Endodermal cell (in vitro differentiated cells): ENCODE measurements around the gene SEMA5B. TPM values are rescaled to one million over a fixed set of nuclear protein-coding genes. Genes with fewer than 3 reads are reported as not detected.

Experiments
- DNase-seq: peaks from one replicate; pipeline ENCODE4 v3.0.0-alpha.2; 2017
- H3K27ac ChIP-seq: 2 replicates; pipeline ENCODE4 v1.5.1; 2013; ENCODE audit warnings: mild to moderate bottlenecking, low read depth, low read length, moderate library complexity
- H3K27me3 ChIP-seq: 2 replicates; pipeline ENCODE4 v1.6.1; 2013; ENCODE audit warnings: mild to moderate bottlenecking, low read length, moderate library complexity; ENCODE audit not compliant: insufficient read depth, control insufficient read depth, poor library complexity, severe bottlenecking
- H3K36me3 ChIP-seq: 2 replicates; pipeline ENCODE4 v1.7.0; 2013; ENCODE audit warnings: mild to moderate bottlenecking, low read length, moderate library complexity; ENCODE audit not compliant: control insufficient read depth, insufficient read depth
- H3K4me1 ChIP-seq: one replicate; pipeline ENCODE4 v1.7.0; 2013; ENCODE audit warnings: low read length; ENCODE audit not compliant: control insufficient read depth, insufficient read depth
- H3K4me3 ChIP-seq: 2 replicates; pipeline ENCODE4 v1.5.1; 2013; ENCODE audit warnings: mild to moderate bottlenecking, low read length, moderate library complexity
- H3K9ac ChIP-seq: 2 replicates; pipeline ENCODE4 v1.6.1; 2013; ENCODE audit warnings: mild to moderate bottlenecking, low read length, moderate library complexity; ENCODE audit not compliant: poor library complexity, severe bottlenecking; ENCODE audit errors: extremely low read depth
- H3K9me3 ChIP-seq: 2 replicates; pipeline ENCODE4 v1.6.1; 2013; ENCODE audit warnings: mild to moderate bottlenecking, low read length, moderate library complexity; ENCODE audit not compliant: control insufficient read depth
- H3K27ac Mint-ChIP-seq: 2 replicates; pipeline ENCODE4 v1.8.0; 2020; ENCODE audit warnings: mixed read lengths
- H3K27me3 Mint-ChIP-seq: 2 replicates; pipeline ENCODE4 v1.8.0; 2021; ENCODE audit warnings: mild to moderate bottlenecking, mixed read lengths; ENCODE audit not compliant: insufficient read depth
- H3K36me3 Mint-ChIP-seq: 2 replicates; pipeline ENCODE4 v1.8.0; 2020; ENCODE audit warnings: low read depth, mixed read lengths
- H3K4me1 Mint-ChIP-seq: 2 replicates; pipeline ENCODE4 v1.8.0; 2020; ENCODE audit warnings: mixed read lengths
- H3K4me3 Mint-ChIP-seq: 2 replicates; pipeline ENCODE4 v1.8.0; 2020; ENCODE audit warnings: mild to moderate bottlenecking, moderate library complexity, mixed read lengths
- H3K9me3 Mint-ChIP-seq: 2 replicates; pipeline ENCODE4 v1.8.0; 2020; ENCODE audit warnings: mild to moderate bottlenecking, mixed read lengths
- CTCF ChIP-seq: fragments of 200-600 bp; sonication (generic); conservative IDR thresholded peaks from 2 replicates; pipeline ENCODE4 v1.5.0; 2021; ENCODE audit warnings: antibody characterized with exemption, mild to moderate bottlenecking
- WGBS, 2 experiments: methylation state at CpG; one replicate each; pipeline versions ENCODE4 v1.1.5 to v1.1.7; 2013; ENCODE audit warnings: missing lambda C conversion rate in 2 of 2, mixed read lengths in 1 of 2; ENCODE audit not compliant: insufficient coverage in 1 of 2, insufficient read length in 1 of 2; 5-methylcytosine and 5-hydroxymethylcytosine counted together
- total RNA-seq, 2 donors: library from RNA; stranded (reverse); fragmentation: NEBNext Ultra II Directional in 1 of 2; extraction: Animal tissue kit (Norgen Biotek cat#: 25700) in 1 of 2; gene quantifications; 2 replicates in 1 of 2; 3 replicates in 1 of 2; pipeline ENCODE4 v1.2.1, GENCODE V29; 2021

SEMA5B gene
- total RNA-seq, 2 donors from 2014 or later, result 37.3 to 45.8 TPM

- WGBS, 2 experiments, result 75 to 85% methylated on average over 1 to 4 of the region's 4 CpGs
- H3K4me3 Mint-ChIP-seq, result no peak overlapping the region
- H3K27me3 ChIP-seq, result peaks cover 2% of the 10 kb centered on the region
Observed at GRCh38 chr3:122916084-122916483, 111.5 kb downstream of the SEMA5B start.

GRCh38 chr3:122915300-122916055, 112.1 kb downstream of the SEMA5B start:
- no peak overlapping the region for H3K27ac Mint-ChIP-seq
- no peak overlapping the region for H3K27ac ChIP-seq
- H3K4me3 Mint-ChIP-seq, result no peak overlapping the region
- WGBS, 2 experiments, result 92 to 96% methylated on average over 11 to 17 of the region's 17 CpGs
- H3K4me3 ChIP-seq, result no peak overlapping the region
- no peaks in the 10 kb centered on the region for H3K9me3 ChIP-seq
- peaks cover 3% of the 10 kb centered on the region for H3K36me3 ChIP-seq
- no peaks in the 10 kb centered on the region for H3K4me1 ChIP-seq
- no peak overlapping the region for H3K9ac ChIP-seq
- no peaks in the 10 kb centered on the region for H3K27me3 ChIP-seq
- DNase-seq, result peak; percentile 33
- TF ChIP-seq CTCF, result no peak
- H3K36me3 Mint-ChIP-seq, result peaks cover 26% of the 10 kb centered on the region
- H3K4me1 Mint-ChIP-seq, result no peaks in the 10 kb centered on the region
- H3K27me3 Mint-ChIP-seq, result peaks cover 49% of the 10 kb centered on the region
- no peaks in the 10 kb centered on the region for H3K9me3 Mint-ChIP-seq

More at GRCh38 chr3:122916084-122916483, 111.5 kb downstream of the SEMA5B start:
- no peak overlapping the region for H3K4me3 ChIP-seq
- no peak overlapping the region for H3K9ac ChIP-seq
- Mint-ChIP-seq H3K9me3 (no peaks in the 10 kb centered on the region), H3K27me3 (peaks cover 55% of the 10 kb centered on the region), H3K4me1 (no peaks in the 10 kb centered on the region), H3K27ac (no peak overlapping the region), H3K36me3 (peaks cover 25% of the 10 kb centered on the region)
- no peak for DNase-seq
- H3K27ac ChIP-seq, result no peak overlapping the region
- H3K4me1 ChIP-seq, result no peaks in the 10 kb centered on the region
- no peak for TF ChIP-seq CTCF
- H3K9me3 ChIP-seq, result no peaks in the 10 kb centered on the region
- H3K36me3 ChIP-seq, result peaks cover under 1% of the 10 kb centered on the region

GRCh38 chr3:122913539-122914100, 113.9 kb downstream of the SEMA5B start:
- Histone ChIP-seq H3K9me3 (no peaks in the 10 kb centered on the region), H3K4me1 (no peaks in the 10 kb centered on the region), H3K4me3 (no peak overlapping the region), H3K36me3 (peaks cover 17% of the 10 kb centered on the region), H3K27me3 (no peaks in the 10 kb centered on the region), H3K27ac (no peak overlapping the region), H3K9ac (no peak overlapping the region)
- TF ChIP-seq CTCF, result no peak
- 94 to 98% methylated on average over 20 to 33 of the region's 33 CpGs for WGBS, 2 experiments
- Mint-ChIP-seq H3K27me3 (peaks cover 41% of the 10 kb centered on the region), H3K4me3 (no peak overlapping the region), H3K4me1 (no peaks in the 10 kb centered on the region), H3K9me3 (no peaks in the 10 kb centered on the region), H3K36me3 (peaks cover 33% of the 10 kb centered on the region), H3K27ac (no peak overlapping the region)
- DNase-seq, result peak; percentile 38
